GM12865 (cell line): ENCODE data around the gene SUB1.

Experiments used
- DNase-seq: peaks from one replicate; pipeline ENCODE4 v3.0.0; 2010; ENCODE audit warnings: low read depth
- H3K4me3 ChIP-seq: 2 replicates; pipeline ENCODE4 v1.5.1; 2011; ENCODE audit warnings: mild to moderate bottlenecking, low read depth, low read length, control low read depth
- CTCF ChIP-seq: IDR thresholded peaks from 2 replicates; pipeline ENCODE4 v1.5.1; 2011; ENCODE audit warnings: low read length, control low read depth, low read depth, inconsistent platforms; ENCODE audit not compliant: insufficient read depth; ENCODE audit errors: missing control alignments

Gene SUB1

DNA sequence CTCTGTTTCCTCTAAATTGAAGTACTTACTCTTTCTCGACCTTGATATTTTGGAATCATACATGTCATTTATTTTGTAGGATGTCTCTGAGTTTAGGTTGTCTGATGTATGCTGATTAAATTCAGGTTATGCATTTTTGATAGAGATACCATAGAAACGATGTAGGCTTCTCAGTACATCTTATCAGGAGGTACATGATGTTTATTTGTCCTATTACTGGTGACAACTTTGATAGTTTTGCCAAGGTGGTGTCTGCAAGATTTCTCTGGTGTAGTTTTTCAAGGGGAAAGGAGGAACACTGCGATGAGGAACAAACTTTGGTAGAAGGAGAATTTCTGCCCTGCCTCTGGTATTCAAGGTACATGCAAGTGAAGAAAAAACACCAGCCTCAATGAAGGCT is 29.9 kb downstream of the SUB1 start:
- no peak for DNase-seq
- no peak overlapping the region for H3K4me3 ChIP-seq
- TF ChIP-seq CTCF, result no peak

GRCh38 chr5:32618962-32619361 is 33.6 kb downstream of the SUB1 start:
- no peak for TF ChIP-seq CTCF
- DNase-seq, result no peak

GRCh38 chr5:32621256-32621655 is 35.9 kb downstream of the SUB1 start:
- no peak for TF ChIP-seq CTCF
- no peak overlapping the region for H3K4me3 ChIP-seq
- no peak for DNase-seq

More at GRCh38 chr5:32618962-32619361, 33.6 kb downstream of the SUB1 start:
- no peak overlapping the region for H3K4me3 ChIP-seq

GRCh38 chr5:32625106-32625505 is 39.7 kb downstream of the SUB1 start:
- no peak for TF ChIP-seq CTCF
- no peak for DNase-seq
- H3K4me3 ChIP-seq, result no peak overlapping the region

GRCh38 chr5:32625547-32625946 is 40.2 kb downstream of the SUB1 start:
- no peak overlapping the region for H3K4me3 ChIP-seq
- TF ChIP-seq CTCF, result no peak
- DNase-seq, result no peak

GRCh38 chr5:32627219-32627870 is 42.0 kb downstream of the SUB1 start:
- TF ChIP-seq CTCF, result no peak
- no peak overlapping the region for H3K4me3 ChIP-seq
- no peak for DNase-seq
